H9 (cell line): ENCODE results near the gene GALR2. TPM values are rescaled to one million over a fixed set of nuclear protein-coding genes. Genes with fewer than 3 reads are reported as not detected.

ENCODE experiments used
- DNase-seq: peaks from one replicate; pipeline ENCODE4 v3.0.0-alpha.2; 2017
- H2AFZ ChIP-seq: one replicate; pipeline ENCODE4 v1.6.1; 2013; ENCODE audit warnings: mild to moderate bottlenecking, low read length, control low read depth, moderate library complexity
- H2AK5ac ChIP-seq: 2 replicates; pipeline ENCODE4 v1.6.1; 2013; ENCODE audit warnings: low read length, control low read depth, mixed read lengths; ENCODE audit not compliant: insufficient read length
- H2BK120ac ChIP-seq: one replicate; pipeline ENCODE4 v1.6.1; 2013; ENCODE audit warnings: low read depth, mild to moderate bottlenecking, low read length, control low read depth, inconsistent platforms; ENCODE audit not compliant: poor library complexity, severe bottlenecking
- H2BK12ac ChIP-seq: 2 replicates; pipeline ENCODE4 v1.6.1; 2013; ENCODE audit warnings: low read length, control low read depth, mixed read lengths, low read depth; ENCODE audit not compliant: insufficient read length
- H2BK15ac ChIP-seq: 2 replicates; pipeline ENCODE4 v1.6.1; 2013; ENCODE audit warnings: low read depth, low read length, control low read depth
- H2BK20ac ChIP-seq: one replicate; pipeline ENCODE4 v1.6.1; 2013; ENCODE audit warnings: low read depth, mild to moderate bottlenecking, low read length, control low read depth, inconsistent platforms; ENCODE audit not compliant: poor library complexity, severe bottlenecking
- H2BK5ac ChIP-seq: 2 replicates; pipeline ENCODE4 v1.6.1; 2013; ENCODE audit warnings: low read length, control low read depth, mixed read lengths; ENCODE audit not compliant: insufficient read length
- H3K14ac ChIP-seq: 2 replicates; pipeline ENCODE4 v1.6.1; 2013; ENCODE audit warnings: low read length, control low read depth; ENCODE audit not compliant: insufficient read depth
- H3K18ac ChIP-seq: 2 replicates; pipeline ENCODE4 v1.6.1; 2013; ENCODE audit warnings: low read depth, mild to moderate bottlenecking, mixed read lengths, low read length, control low read depth; ENCODE audit not compliant: insufficient read length
- H3K23ac ChIP-seq: 2 replicates; pipeline ENCODE4 v1.6.1; 2013; ENCODE audit warnings: low read length, control low read depth, mixed read lengths, low read depth; ENCODE audit not compliant: insufficient read length
- H3K23me2 ChIP-seq: 2 replicates; pipeline ENCODE4 v1.6.1; 2013; ENCODE audit warnings: low read depth, mild to moderate bottlenecking, mixed read lengths, low read length, control low read depth; ENCODE audit not compliant: insufficient read length, poor library complexity, severe bottlenecking
- H3K27ac ChIP-seq: 2 replicates; pipeline ENCODE4 v1.5.1; 2013; ENCODE audit warnings: low read length, control low read depth, mixed read lengths, low read depth; ENCODE audit not compliant: insufficient read length
- H3K27me3 ChIP-seq: 2 replicates; pipeline ENCODE4 v1.6.1; 2013; ENCODE audit warnings: low read length, control low read depth, inconsistent platforms; ENCODE audit not compliant: insufficient read depth
- H3K4ac ChIP-seq: 2 replicates; pipeline ENCODE4 v1.6.1; 2013; ENCODE audit warnings: low read depth, mild to moderate bottlenecking, control low read depth, inconsistent platforms, low read length, moderate library complexity
- H3K4me1 ChIP-seq: 2 replicates; pipeline ENCODE4 v1.6.1; 2013; ENCODE audit warnings: low read length, control low read depth, inconsistent platforms; ENCODE audit not compliant: insufficient read depth
- H3K4me2 ChIP-seq: 2 replicates; pipeline ENCODE4 v1.6.1; 2013; ENCODE audit warnings: low read length, control low read depth, mixed read lengths; ENCODE audit not compliant: insufficient read length, insufficient read depth
- H3K56ac ChIP-seq: 2 replicates; pipeline ENCODE4 v1.6.1; 2013; ENCODE audit warnings: low read depth, mild to moderate bottlenecking, mixed read lengths, low read length, control low read depth; ENCODE audit not compliant: insufficient read length
- H3K79me1 ChIP-seq: 2 replicates; pipeline ENCODE4 v1.6.1; 2013; ENCODE audit warnings: low read depth, mild to moderate bottlenecking, moderate library complexity, low read length, control low read depth, inconsistent platforms; ENCODE audit not compliant: insufficient read depth, poor library complexity, severe bottlenecking
- H3K79me2 ChIP-seq: 2 replicates; pipeline ENCODE4 v1.6.1; 2013; ENCODE audit warnings: low read length, control low read depth, inconsistent platforms; ENCODE audit not compliant: insufficient read depth
- H3K9ac ChIP-seq: 2 replicates; pipeline ENCODE4 v1.6.1; 2013; ENCODE audit warnings: low read length, control low read depth, mixed read lengths; ENCODE audit not compliant: insufficient read length; ENCODE audit errors: extremely low read depth
- H3K9me3 ChIP-seq: one replicate; pipeline ENCODE4 v1.6.1; 2013; ENCODE audit warnings: low read depth, low read length, inconsistent platforms; ENCODE audit not compliant: control insufficient read depth
- H3T11ph ChIP-seq: one replicate; pipeline ENCODE4 v1.6.1; 2013; ENCODE audit warnings: mild to moderate bottlenecking, low read length, control low read depth, inconsistent platforms
- H4K20me1 ChIP-seq: one replicate; pipeline ENCODE4 v1.6.1; 2013; ENCODE audit not compliant: control insufficient read depth, insufficient read length, insufficient read depth
- H4K5ac ChIP-seq: 2 replicates; pipeline ENCODE4 v1.6.1; 2013; ENCODE audit warnings: low read depth, mild to moderate bottlenecking, mixed read lengths, low read length, control low read depth; ENCODE audit not compliant: insufficient read length
- H4K8ac ChIP-seq: replicated peaks from 2 replicates; pipeline ENCODE4 v1.6.1; 2013; ENCODE audit warnings: low read length, control low read depth, mixed read lengths, low read depth; ENCODE audit not compliant: insufficient read length
- H4K91ac ChIP-seq: 2 replicates; pipeline ENCODE4 v1.6.1; 2013; ENCODE audit warnings: low read depth, mild to moderate bottlenecking, moderate library complexity, mixed read lengths, low read length, control low read depth; ENCODE audit not compliant: insufficient read length
- H3K27ac Mint-ChIP-seq, 3 experiments: 2 replicates in 2 of 3; 3 replicates in 1 of 3; pipeline ENCODE4 v1.8.0; 2020 to 2021; ENCODE audit warnings: mixed read lengths in 3 of 3, mild to moderate bottlenecking in 1 of 3, moderate library complexity in 1 of 3
- H3K27me3 Mint-ChIP-seq: 2 replicates; pipeline ENCODE4 v1.8.0; 2021; ENCODE audit warnings: low read depth, mild to moderate bottlenecking, moderate library complexity, mixed read lengths
- H3K36me3 Mint-ChIP-seq, 3 experiments: 2 replicates in 2 of 3; 3 replicates in 1 of 3; pipeline ENCODE4 v1.8.0; 2020 to 2021; ENCODE audit warnings: low read depth in 3 of 3, mixed read lengths in 3 of 3; ENCODE audit not compliant: insufficient read depth in 1 of 3
- H3K4me1 Mint-ChIP-seq, 2 experiments: 2 replicates each; pipeline ENCODE4 v1.8.0; 2020; ENCODE audit warnings: mixed read lengths in 2 of 2
- H3K4me3 Mint-ChIP-seq, 2 experiments: 2 replicates in 1 of 2; 3 replicates in 1 of 2; pipeline ENCODE4 v1.8.0; 2020 to 2021; ENCODE audit warnings: mild to moderate bottlenecking in 2 of 2, mixed read lengths in 2 of 2, moderate library complexity in 1 of 2
- H3K9me3 Mint-ChIP-seq, 2 experiments: 2 replicates in 1 of 2; 3 replicates in 1 of 2; pipeline ENCODE4 v1.8.0; 2020; ENCODE audit warnings: mild to moderate bottlenecking in 2 of 2, mixed read lengths in 2 of 2, moderate library complexity in 1 of 2
- WGBS: extraction: QIAGEN DNeasy Blood & Tissue Kit; methylation state at CpG from one replicate; pipeline ENCODE4 v1.1.7; 2013; ENCODE audit warnings: missing lambda C conversion rate, low lambda C conversion rate, mixed read lengths; ENCODE audit not compliant: insufficient read length; ENCODE audit errors: extremely low coverage; 5-methylcytosine and 5-hydroxymethylcytosine counted together
- total RNA-seq: library from RNA; stranded (reverse); gene quantifications from 2 replicates; pipeline ENCODE4 v1.2.1, GENCODE V29; 2021
- TF ChIP-seq, protein P1 (sequence below): fragments of 200-600 bp; sonication (generic); conservative IDR thresholded peaks from 3 replicates; pipeline ENCODE4 v1.8.0; 2021; ENCODE audit warnings: antibody characterized with exemption, mild to moderate bottlenecking

The GALR2 gene
- total RNA-seq, 1 experiment from 2014 or later, result 0.81 TPM

DNA sequence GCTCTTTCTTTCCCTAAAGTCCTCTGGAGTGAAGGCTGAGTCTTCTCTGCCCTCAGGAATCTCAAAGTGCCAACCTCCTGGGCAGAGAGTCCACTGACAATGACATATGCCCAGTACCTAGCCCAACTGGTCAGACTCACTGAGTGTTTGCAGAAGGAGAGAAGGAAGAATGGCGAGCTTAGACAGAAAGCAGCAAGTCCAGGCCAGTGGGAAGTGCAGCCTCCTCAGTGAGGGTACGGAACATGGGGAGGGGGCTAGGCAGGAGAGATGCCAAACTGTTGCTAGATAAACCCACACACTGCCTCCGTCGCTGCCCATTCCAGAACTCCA is 28.3 kb downstream of the GALR2 start:
- Histone ChIP-seq H3K23me2 (peaks cover 11% of the 10 kb centered on the region), H2AFZ (no peak overlapping the region), H3K79me1 (no peaks in the 10 kb centered on the region), H4K5ac (no peak overlapping the region), H3K27me3 (no peaks in the 10 kb centered on the region), H3K79me2 (no peaks in the 10 kb centered on the region), H3K4me2 (peak overlapping the region; percentile 94), H3K9ac (peak overlapping the region; percentile 66), H4K8ac (no peak overlapping the region), H3K23ac (no peak overlapping the region), H3K18ac (no peak overlapping the region), H4K91ac (no peak overlapping the region), H2AK5ac (no peak overlapping the region), H2BK15ac (no peak overlapping the region), H2BK20ac (no peak overlapping the region), H4K20me1 (peaks cover 4% of the 10 kb centered on the region), H3K14ac (no peak overlapping the region), H3K9me3 (no peaks in the 10 kb centered on the region), H3T11ph (no peak overlapping the region), H3K4ac (no peak overlapping the region), H2BK120ac (no peak overlapping the region), H3K27ac (no peak overlapping the region), H2BK5ac (no peak overlapping the region), H3K4me1 (peaks cover 6% of the 10 kb centered on the region), H2BK12ac (no peak overlapping the region), H3K56ac (no peak overlapping the region)
- WGBS, result no CpG with 5 or more reads among the region's 4 CpGs
- Mint-ChIP-seq H3K27me3 (no peaks in the 10 kb centered on the region; the same call in none of the 2 replicates), H3K4me3 (peak overlapping the region; percentile 97 to 98), H3K9me3 (peaks cover 0 to 3% of the 10 kb centered on the region in 2 experiments; a peak in 1 of 5 replicates), H3K4me1 (peaks cover 18 to 29% of the 10 kb centered on the region in 2 experiments), H3K36me3 (peaks cover 21 to 44% (median 37%) of the 10 kb centered on the region in 3 experiments), H3K27ac (peak overlapping the region in 2 of 3 experiments; percentile 99; a peak in 4 of 7 replicates)
- TF ChIP-seq, protein P1, sequence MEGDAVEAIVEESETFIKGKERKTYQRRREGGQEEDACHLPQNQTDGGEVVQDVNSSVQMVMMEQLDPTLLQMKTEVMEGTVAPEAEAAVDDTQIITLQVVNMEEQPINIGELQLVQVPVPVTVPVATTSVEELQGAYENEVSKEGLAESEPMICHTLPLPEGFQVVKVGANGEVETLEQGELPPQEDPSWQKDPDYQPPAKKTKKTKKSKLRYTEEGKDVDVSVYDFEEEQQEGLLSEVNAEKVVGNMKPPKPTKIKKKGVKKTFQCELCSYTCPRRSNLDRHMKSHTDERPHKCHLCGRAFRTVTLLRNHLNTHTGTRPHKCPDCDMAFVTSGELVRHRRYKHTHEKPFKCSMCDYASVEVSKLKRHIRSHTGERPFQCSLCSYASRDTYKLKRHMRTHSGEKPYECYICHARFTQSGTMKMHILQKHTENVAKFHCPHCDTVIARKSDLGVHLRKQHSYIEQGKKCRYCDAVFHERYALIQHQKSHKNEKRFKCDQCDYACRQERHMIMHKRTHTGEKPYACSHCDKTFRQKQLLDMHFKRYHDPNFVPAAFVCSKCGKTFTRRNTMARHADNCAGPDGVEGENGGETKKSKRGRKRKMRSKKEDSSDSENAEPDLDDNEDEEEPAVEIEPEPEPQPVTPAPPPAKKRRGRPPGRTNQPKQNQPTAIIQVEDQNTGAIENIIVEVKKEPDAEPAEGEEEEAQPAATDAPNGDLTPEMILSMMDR, result no peak
- DNase-seq, result no peak
